Chondrocyte (in vitro differentiated cells): ENCODE data around the gene AUTS2. TPM values are rescaled to one million over a fixed set of nuclear protein-coding genes. Genes with fewer than 3 reads are reported as not detected.

Experiments
- DNase-seq: peaks from one replicate; pipeline ENCODE4 v3.0.0; 2021; ENCODE audit warnings: mixed read lengths, low spot score
- H3K27ac Mint-ChIP-seq: one replicate; pipeline ENCODE4 v1.8.0; 2021; ENCODE audit warnings: mild to moderate bottlenecking, moderate library complexity, mixed read lengths; ENCODE audit not compliant: unreplicated experiment
- H3K27me3 Mint-ChIP-seq: 2 replicates; pipeline ENCODE4 v1.8.0; 2021; ENCODE audit warnings: low read depth, mixed read lengths
- H3K36me3 Mint-ChIP-seq: 2 replicates; pipeline ENCODE4 v1.8.0; 2021; ENCODE audit warnings: low read depth, mixed read lengths
- H3K4me1 Mint-ChIP-seq: 2 replicates; pipeline ENCODE4 v1.8.0; 2021; ENCODE audit warnings: low read depth, mild to moderate bottlenecking, mixed read lengths
- H3K4me3 Mint-ChIP-seq: one replicate; pipeline ENCODE4 v1.8.0; 2021; ENCODE audit warnings: mild to moderate bottlenecking, moderate library complexity, mixed read lengths; ENCODE audit not compliant: unreplicated experiment
- H3K9me3 Mint-ChIP-seq: 2 replicates; pipeline ENCODE4 v1.8.0; 2021; ENCODE audit warnings: low read depth, mixed read lengths
- CTCF ChIP-seq: fragments of 200-600 bp; sonication (generic); IDR thresholded peaks from 2 replicates; pipeline ENCODE4 v1.5.0; 2021; ENCODE audit warnings: antibody characterized with exemption, mild to moderate bottlenecking, moderate library complexity
- total RNA-seq: library from RNA; stranded (reverse); gene quantifications from 3 replicates; pipeline ENCODE4 v1.2.1, GENCODE V29; 2021

Gene AUTS2
- total RNA-seq, 1 donor from 2014 or later: 31.5 TPM

- H3K4me3 Mint-ChIP-seq: no peak overlapping the region
- no peaks in the 10 kb centered on the region for H3K9me3 Mint-ChIP-seq
- no peak overlapping the region for H3K27ac Mint-ChIP-seq
- H3K27me3 Mint-ChIP-seq: no peaks in the 10 kb centered on the region
- no peak for DNase-seq
- H3K4me1 Mint-ChIP-seq: no peaks in the 10 kb centered on the region
- no peaks in the 10 kb centered on the region for H3K36me3 Mint-ChIP-seq
- TF ChIP-seq CTCF: no peak
Observed at GRCh38 chr7:70344726-70345125, 746.5 kb downstream of the AUTS2 start.

- Mint-ChIP-seq H3K27ac (no peak overlapping the region), H3K9me3 (no peaks in the 10 kb centered on the region), H3K4me3 (no peak overlapping the region), H3K4me1 (no peaks in the 10 kb centered on the region), H3K36me3 (no peaks in the 10 kb centered on the region), H3K27me3 (no peaks in the 10 kb centered on the region)
- no peak for DNase-seq
- TF ChIP-seq CTCF: no peak
Observed at GRCh38 chr7:70346844-70347462, 748.7 kb downstream of the AUTS2 start.

GRCh38 chr7:70347463-70348254, 749.4 kb downstream of the AUTS2 start:
- TF ChIP-seq CTCF: no peak
- Mint-ChIP-seq H3K4me3 (no peak overlapping the region), H3K9me3 (no peaks in the 10 kb centered on the region), H3K27ac (no peak overlapping the region), H3K27me3 (no peaks in the 10 kb centered on the region), H3K4me1 (peaks cover 2% of the 10 kb centered on the region), H3K36me3 (no peaks in the 10 kb centered on the region)
- no peak for DNase-seq

- H3K9me3 Mint-ChIP-seq: no peaks in the 10 kb centered on the region
- no peak for DNase-seq
- H3K27ac Mint-ChIP-seq: no peak overlapping the region
- H3K4me1 Mint-ChIP-seq: peaks cover 5% of the 10 kb centered on the region
- H3K27me3 Mint-ChIP-seq: no peaks in the 10 kb centered on the region
- no peak overlapping the region for H3K4me3 Mint-ChIP-seq
- no peak for TF ChIP-seq CTCF
- H3K36me3 Mint-ChIP-seq: no peaks in the 10 kb centered on the region
Observed at GRCh38 chr7:70349031-70349430, 750.8 kb downstream of the AUTS2 start.

- H3K27me3 Mint-ChIP-seq: no peaks in the 10 kb centered on the region
- no peak overlapping the region for H3K4me3 Mint-ChIP-seq
- no peaks in the 10 kb centered on the region for H3K36me3 Mint-ChIP-seq
- H3K27ac Mint-ChIP-seq: no peak overlapping the region
- peaks cover 5% of the 10 kb centered on the region for H3K4me1 Mint-ChIP-seq
- no peak for DNase-seq
- TF ChIP-seq CTCF: no peak
- no peaks in the 10 kb centered on the region for H3K9me3 Mint-ChIP-seq
Observed at GRCh38 chr7:70349819-70350218, 751.5 kb downstream of the AUTS2 start.
